ENCODE results near the gene KBTBD2. TPM values are rescaled to one million over a fixed set of nuclear protein-coding genes. Genes with fewer than 3 reads are reported as not detected.

Gene KBTBD2
- total and polyA plus RNA-seq, 11 donors: 10.4 to 39.3 (median 28.5) TPM

GRCh38 chr7:32914184-32914583 is 22.6 kb upstream of the KBTBD2 start:
- Histone ChIP-seq H3K4me1 (peaks cover 0 to 10% (median 0%) of the 10 kb centered on the region in 12 donors), H3K4me3 (no peak overlapping the region), H3K36me3 (peaks cover 0 to 56% (median 38%) of the 10 kb centered on the region in 9 donors), H3K27ac (no peak overlapping the region), H3K9me3 (no peaks in the 10 kb centered on the region), H3K27me3 (no peaks in the 10 kb centered on the region)
- DNase-seq (no peak), ATAC-seq (peak in 2 of 4 donors; percentile 44 to 53)
- WGBS, 4 donors: 77 to 90% (median 87%) methylated on average over 1 of the region's 1 CpG
- TF ChIP-seq POLR2A (IDR thresholded peaks at IDR 0.05) (no peak), CTCF (IDR thresholded peaks at IDR 0.05) (no peak)
- intact Hi-C loops (cut with DNase I): no loop called here

- peaks cover 0 to 18% (median 6%) of the 10 kb centered on the region in 9 donors for H3K36me3 ChIP-seq
- 89 to 96% (median 93%) methylated on average over 1 of the region's 1 CpG for WGBS, 4 donors
- H3K9me3 ChIP-seq: no peaks in the 10 kb centered on the region
- DNase-seq (no peak), ATAC-seq (no peak)
- H3K4me1 ChIP-seq: peaks cover 0 to 13% (median 0%) of the 10 kb centered on the region in 12 donors
- TF ChIP-seq CTCF (IDR thresholded peaks at IDR 0.05) (no peak), POLR2A (IDR thresholded peaks at IDR 0.05) (no peak)
- no peak overlapping the region for H3K27ac ChIP-seq
- H3K4me3 ChIP-seq: no peak overlapping the region
- no peaks in the 10 kb centered on the region for H3K27me3 ChIP-seq
- intact Hi-C loops (cut with DNase I): no loop called here
Measured at GRCh38 chr7:32910195-32910594, 18.6 kb upstream of the KBTBD2 start.

- H3K36me3 ChIP-seq: no peaks in the 10 kb centered on the region
- 19 to 40% (median 25%) methylated on average over 12 of the region's 12 CpGs for WGBS, 4 donors
- TF ChIP-seq CTCF (IDR thresholded peaks at IDR 0.05) (no peak), POLR2A (IDR thresholded peaks at IDR 0.05) (no peak)
- intact Hi-C loops (cut with DNase I): no loop called here
- ATAC-seq (peak in 3 of 4 donors; percentile 84 to 90 (median 87)), DNase-seq (peak; percentile 33 to 62 (median 47))
- no peaks in the 10 kb centered on the region for H3K9me3 ChIP-seq
- peaks cover 0 to 14% (median 0%) of the 10 kb centered on the region in 12 donors for H3K4me1 ChIP-seq
- no peaks in the 10 kb centered on the region for H3K27me3 ChIP-seq
- peak overlapping the region in 9 of 12 donors; percentile 16 to 46 (median 28) for H3K4me3 ChIP-seq
- no peak overlapping the region for H3K27ac ChIP-seq
Measured at GRCh38 chr7:32905175-32905662, 13.7 kb upstream of the KBTBD2 start.

- intact Hi-C loops (cut with DNase I): no loop called here
- Histone ChIP-seq H3K27ac (no peak overlapping the region), H3K36me3 (no peaks in the 10 kb centered on the region), H3K4me3 (no peak overlapping the region), H3K9me3 (no peaks in the 10 kb centered on the region), H3K4me1 (peaks cover 0 to 14% (median 0%) of the 10 kb centered on the region in 12 donors), H3K27me3 (no peaks in the 10 kb centered on the region)
- DNase-seq (no peak), ATAC-seq (peak in 1 of 4 donors; percentile 20)
- no peak for TF ChIP-seq POLR2A (IDR thresholded peaks at IDR 0.05)
- no peak for TF ChIP-seq CTCF (IDR thresholded peaks at IDR 0.05)
- 69 to 70% (median 70%) methylated on average over 7 of the region's 7 CpGs for WGBS, 4 donors
Measured at GRCh38 chr7:32901629-32902028, 10.1 kb upstream of the KBTBD2 start.
